GM12878 (cell line): Measurements from ENCODE around the gene MCTS1.

Experiments
- CREB1 ChIP-seq: IDR thresholded peaks from 2 replicates; pipeline ENCODE4 v1.6.1; 2012; ENCODE audit warnings: low read depth, mild to moderate bottlenecking, inconsistent platforms
- MEF2A ChIP-seq: IDR thresholded peaks from 2 replicates; pipeline ENCODE4 v1.6.1; 2011; ENCODE audit warnings: low read depth, mild to moderate bottlenecking, low read length, moderate library complexity; ENCODE audit not compliant: insufficient read depth
- NR2C2 ChIP-seq: IDR thresholded peaks from 2 replicates; pipeline ENCODE4 v1.6.1; 2011; ENCODE audit warnings: borderline replicate concordance, low read depth; ENCODE audit not compliant: control insufficient read depth, insufficient read length
- POLR2A ChIP-seq: IDR thresholded peaks from 2 replicates; pipeline ENCODE4 v1.6.1; 2011; ENCODE audit warnings: low read depth, mild to moderate bottlenecking, low read length
- TF ChIP-seq, protein P1 (sequence below): IDR thresholded peaks from 2 replicates; pipeline ENCODE4 v1.6.1; 2012; ENCODE audit warnings: low read depth, low read length, improper control_type of control experiment
- TF ChIP-seq, protein P2 (sequence below): fragments of 450-650 bp; IDR thresholded peaks from 2 replicates; pipeline ENCODE4 v1.6.1; 2017; ENCODE audit warnings: antibody characterized with exemption, mild to moderate bottlenecking, moderate library complexity
- TF ChIP-seq, protein P3 (sequence below), 3 experiments: IDR thresholded peaks in 2 of 3; conservative IDR thresholded peaks in 1 of 3; 2 replicates each; pipeline ENCODE4 v1.5.1; 2011; ENCODE audit warnings: low read depth in 3 of 3, low read length in 3 of 3, mild to moderate bottlenecking in 3 of 3, control low read depth in 2 of 3, moderate library complexity in 2 of 3, inconsistent platforms in 1 of 3, mixed read lengths in 1 of 3; ENCODE audit not compliant: control insufficient read depth in 2 of 3, insufficient read depth in 1 of 3; ENCODE audit errors: extremely low read depth in 1 of 3

DNA sequence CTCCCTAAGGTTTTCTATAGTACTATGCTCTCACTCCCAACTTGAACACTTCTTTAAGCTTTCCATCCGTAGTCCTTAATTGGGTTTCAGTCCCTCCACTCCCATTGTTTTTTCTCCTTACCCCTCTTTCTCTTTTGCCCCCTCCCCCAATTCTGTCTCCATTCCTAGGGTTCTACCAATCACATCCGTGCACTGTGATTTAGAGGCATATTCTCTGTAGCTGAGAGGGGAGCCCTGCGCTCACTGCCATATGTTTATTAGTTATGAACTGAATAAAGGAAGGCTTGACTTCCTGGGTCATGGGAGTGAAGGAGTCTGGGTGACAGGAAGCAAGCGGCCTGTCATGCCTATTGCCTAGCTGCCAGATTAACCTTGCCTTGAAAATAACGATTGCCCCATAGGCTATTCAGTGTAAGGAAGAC is 471 bp downstream of the MCTS1 start:
- TF ChIP-seq NR2C2, result no peak
- TF ChIP-seq, protein P1, sequence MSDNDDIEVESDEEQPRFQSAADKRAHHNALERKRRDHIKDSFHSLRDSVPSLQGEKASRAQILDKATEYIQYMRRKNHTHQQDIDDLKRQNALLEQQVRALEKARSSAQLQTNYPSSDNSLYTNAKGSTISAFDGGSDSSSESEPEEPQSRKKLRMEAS, result no peak
- no peak for TF ChIP-seq MEF2A
- peak; percentile 48 for TF ChIP-seq POLR2A
- TF ChIP-seq, protein P2, sequence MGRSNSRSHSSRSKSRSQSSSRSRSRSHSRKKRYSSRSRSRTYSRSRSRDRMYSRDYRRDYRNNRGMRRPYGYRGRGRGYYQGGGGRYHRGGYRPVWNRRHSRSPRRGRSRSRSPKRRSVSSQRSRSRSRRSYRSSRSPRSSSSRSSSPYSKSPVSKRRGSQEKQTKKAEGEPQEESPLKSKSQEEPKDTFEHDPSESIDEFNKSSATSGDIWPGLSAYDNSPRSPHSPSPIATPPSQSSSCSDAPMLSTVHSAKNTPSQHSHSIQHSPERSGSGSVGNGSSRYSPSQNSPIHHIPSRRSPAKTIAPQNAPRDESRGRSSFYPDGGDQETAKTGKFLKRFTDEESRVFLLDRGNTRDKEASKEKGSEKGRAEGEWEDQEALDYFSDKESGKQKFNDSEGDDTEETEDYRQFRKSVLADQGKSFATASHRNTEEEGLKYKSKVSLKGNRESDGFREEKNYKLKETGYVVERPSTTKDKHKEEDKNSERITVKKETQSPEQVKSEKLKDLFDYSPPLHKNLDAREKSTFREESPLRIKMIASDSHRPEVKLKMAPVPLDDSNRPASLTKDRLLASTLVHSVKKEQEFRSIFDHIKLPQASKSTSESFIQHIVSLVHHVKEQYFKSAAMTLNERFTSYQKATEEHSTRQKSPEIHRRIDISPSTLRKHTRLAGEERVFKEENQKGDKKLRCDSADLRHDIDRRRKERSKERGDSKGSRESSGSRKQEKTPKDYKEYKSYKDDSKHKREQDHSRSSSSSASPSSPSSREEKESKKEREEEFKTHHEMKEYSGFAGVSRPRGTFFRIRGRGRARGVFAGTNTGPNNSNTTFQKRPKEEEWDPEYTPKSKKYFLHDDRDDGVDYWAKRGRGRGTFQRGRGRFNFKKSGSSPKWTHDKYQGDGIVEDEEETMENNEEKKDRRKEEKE, result no peak
- TF ChIP-seq, protein P3, sequence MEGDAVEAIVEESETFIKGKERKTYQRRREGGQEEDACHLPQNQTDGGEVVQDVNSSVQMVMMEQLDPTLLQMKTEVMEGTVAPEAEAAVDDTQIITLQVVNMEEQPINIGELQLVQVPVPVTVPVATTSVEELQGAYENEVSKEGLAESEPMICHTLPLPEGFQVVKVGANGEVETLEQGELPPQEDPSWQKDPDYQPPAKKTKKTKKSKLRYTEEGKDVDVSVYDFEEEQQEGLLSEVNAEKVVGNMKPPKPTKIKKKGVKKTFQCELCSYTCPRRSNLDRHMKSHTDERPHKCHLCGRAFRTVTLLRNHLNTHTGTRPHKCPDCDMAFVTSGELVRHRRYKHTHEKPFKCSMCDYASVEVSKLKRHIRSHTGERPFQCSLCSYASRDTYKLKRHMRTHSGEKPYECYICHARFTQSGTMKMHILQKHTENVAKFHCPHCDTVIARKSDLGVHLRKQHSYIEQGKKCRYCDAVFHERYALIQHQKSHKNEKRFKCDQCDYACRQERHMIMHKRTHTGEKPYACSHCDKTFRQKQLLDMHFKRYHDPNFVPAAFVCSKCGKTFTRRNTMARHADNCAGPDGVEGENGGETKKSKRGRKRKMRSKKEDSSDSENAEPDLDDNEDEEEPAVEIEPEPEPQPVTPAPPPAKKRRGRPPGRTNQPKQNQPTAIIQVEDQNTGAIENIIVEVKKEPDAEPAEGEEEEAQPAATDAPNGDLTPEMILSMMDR (IDR thresholded peaks at IDR 0.05 in 2 of 3, conservative IDR thresholded peaks at IDR 0.05 in 1 of 3; ENCODE audit: control insufficient read depth in 2 of 3, extremely low read depth in 1 of 3, insufficient read depth in 1 of 3, low read depth in 3 of 3, low read length in 3 of 3), result no peak
- TF ChIP-seq CREB1, result no peak
